ENCODE results near the gene KCNQ5.

Gene KCNQ5

GRCh38 chr6:72676995-72677394 is 55.1 kb downstream of the KCNQ5 start:
- no peak for DNase-seq (ENCODE audit: low spot score)

GRCh38 chr6:72677740-72678139 is 55.9 kb downstream of the KCNQ5 start:
- DNase-seq (ENCODE audit: low spot score): no peak

- DNase-seq (ENCODE audit: low spot score): no peak
Observed at GRCh38 chr6:72683797-72684196, 61.9 kb downstream of the KCNQ5 start.

GRCh38 chr6:72689107-72689954 is 67.5 kb downstream of the KCNQ5 start:
- DNase-seq (ENCODE audit: low spot score): peak; percentile 2

GRCh38 chr6:72691249-72691648 is 69.4 kb downstream of the KCNQ5 start:
- DNase-seq (ENCODE audit: low spot score): no peak

GRCh38 chr6:72696055-72696454 is 74.2 kb downstream of the KCNQ5 start:
- DNase-seq (ENCODE audit: low spot score): no peak

- DNase-seq (ENCODE audit: low spot score): peak; percentile 50
Observed at GRCh38 chr6:72699159-72699558, 77.3 kb downstream of the KCNQ5 start.

GRCh38 chr6:72702421-72702820 is 80.6 kb downstream of the KCNQ5 start:
- DNase-seq (ENCODE audit: low spot score): no peak

GRCh38 chr6:72703093-72703492 is 81.2 kb downstream of the KCNQ5 start:
- no peak for DNase-seq (ENCODE audit: low spot score)

- DNase-seq (ENCODE audit: low spot score): no peak
Observed at GRCh38 chr6:72704979-72705378, 83.1 kb downstream of the KCNQ5 start.

GRCh38 chr6:72709431-72709830 is 87.6 kb downstream of the KCNQ5 start:
- DNase-seq (ENCODE audit: low spot score): no peak

- no peak for DNase-seq (ENCODE audit: low spot score)
Observed at GRCh38 chr6:72711731-72712130, 89.9 kb downstream of the KCNQ5 start.

GRCh38 chr6:72712910-72713309 is 91.0 kb downstream of the KCNQ5 start:
- DNase-seq (ENCODE audit: low spot score): no peak

GRCh38 chr6:72715119-72715518 is 93.3 kb downstream of the KCNQ5 start:
- no peak for DNase-seq (ENCODE audit: low spot score)

- no peak for DNase-seq (ENCODE audit: low spot score)
Observed at GRCh38 chr6:72716916-72717315, 95.1 kb downstream of the KCNQ5 start.

- DNase-seq (ENCODE audit: low spot score): no peak
Observed at GRCh38 chr6:72720464-72720863, 98.6 kb downstream of the KCNQ5 start.

GRCh38 chr6:72721346-72721745 is 99.5 kb downstream of the KCNQ5 start:
- no peak for DNase-seq (ENCODE audit: low spot score)

- peak; percentile 63 for DNase-seq (ENCODE audit: low spot score)
Observed at GRCh38 chr6:72724545-72724944, 102.7 kb downstream of the KCNQ5 start.

- DNase-seq (ENCODE audit: low spot score): no peak
Observed at GRCh38 chr6:72728706-72729343, 107.0 kb downstream of the KCNQ5 start.

- no peak for DNase-seq (ENCODE audit: low spot score)
Observed at GRCh38 chr6:72733045-72733444, 111.2 kb downstream of the KCNQ5 start.

- DNase-seq (ENCODE audit: low spot score): no peak
Observed at GRCh38 chr6:72738091-72738490, 116.2 kb downstream of the KCNQ5 start.

GRCh38 chr6:72739368-72739779 is 117.5 kb downstream of the KCNQ5 start:
- no peak for DNase-seq (ENCODE audit: low spot score)

GRCh38 chr6:72740135-72740534 is 118.3 kb downstream of the KCNQ5 start:
- no peak for DNase-seq (ENCODE audit: low spot score)

- no peak for DNase-seq (ENCODE audit: low spot score)
Observed at GRCh38 chr6:72741083-72741482, 119.2 kb downstream of the KCNQ5 start.
